Posterior vena cava (tissue), 2 donors: ENCODE measurements around the gene TPCN2. TPM values are rescaled to one million over a fixed set of nuclear protein-coding genes. Genes with fewer than 3 reads are reported as not detected.

ENCODE experiments used
- DNase-seq: peaks from one replicate; pipeline ENCODE4 v3.0.0-alpha.2; 2020; ENCODE audit warnings: low spot score
- intact Hi-C, 2 donors: fragments of 100-400 bp; cut with DNase I; formaldehyde crosslinking; loops; one replicate each; pipeline versions ENCODE4 v1.14.1 to v1.14.2; 2022 to 2023
- total RNA-seq, 2 donors: library from RNA; stranded (reverse); fragmentation: NEBNext Ultra II Directional; extraction: Animal tissue kit (Norgen Biotek cat#: 25700); gene quantifications; one replicate each; pipeline ENCODE4 v1.2.1, GENCODE V29; 2021
- donor health status: DM: yes; HTN: yes; CAD: no.
- donor health status: DM: yes; HTN: yes; CAD: no.

Gene TPCN2
- total RNA-seq, 2 donors from 2014 or later, result 24.8 to 25.4 TPM

- intact Hi-C loops, result no loop called here
- DNase-seq, result no peak
These were observed 111.8 kb downstream of the TPCN2 start for GRCh38 chr11:69160296-69161116.

DNA sequence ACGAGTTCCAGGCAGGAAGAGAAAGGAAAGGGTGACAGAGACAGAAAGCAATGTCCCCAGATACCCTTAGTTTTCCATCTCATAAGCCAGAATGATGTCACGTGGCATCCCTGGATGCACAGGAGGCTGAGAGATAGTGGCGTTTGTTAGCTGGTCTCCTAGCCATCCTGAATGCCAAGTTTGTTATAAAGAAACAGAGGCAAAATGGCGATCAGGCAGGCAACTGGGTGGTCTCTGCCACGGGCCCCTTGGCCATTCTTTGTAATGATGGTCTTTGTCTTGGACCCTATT lies 112.3 kb downstream of the TPCN2 start:
- intact Hi-C loops, result no loop called here
- DNase-seq, result no peak

GRCh38 chr11:69162505-69162904 lies 113.8 kb downstream of the TPCN2 start:
- intact Hi-C loops, result no loop called here
- DNase-seq, result no peak

GRCh38 chr11:69163842-69164241 lies 115.1 kb downstream of the TPCN2 start:
- no peak for DNase-seq
- intact Hi-C loops, result no loop called here

DNA sequence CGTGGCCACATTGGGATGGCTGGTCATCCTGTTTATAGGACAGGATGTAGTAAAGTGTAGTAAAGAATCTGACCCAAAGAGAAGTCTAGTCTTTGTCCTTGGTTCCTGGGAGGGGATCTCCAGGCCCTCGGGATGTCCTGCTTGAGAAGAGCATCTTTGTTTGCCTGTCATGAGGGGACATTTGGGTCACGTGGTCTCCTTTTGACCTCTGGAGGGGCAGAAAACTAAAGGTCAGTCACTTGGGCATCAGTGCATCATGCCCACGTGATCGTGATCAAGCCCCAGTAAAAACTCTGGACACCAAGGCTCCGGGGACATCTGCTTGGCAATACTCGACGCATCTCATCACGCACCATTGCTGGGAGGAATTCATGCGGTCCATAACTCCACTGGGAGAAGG lies 116.1 kb downstream of the TPCN2 start:
- intact Hi-C loops, result no loop called here
- no peak for DNase-seq

DNA sequence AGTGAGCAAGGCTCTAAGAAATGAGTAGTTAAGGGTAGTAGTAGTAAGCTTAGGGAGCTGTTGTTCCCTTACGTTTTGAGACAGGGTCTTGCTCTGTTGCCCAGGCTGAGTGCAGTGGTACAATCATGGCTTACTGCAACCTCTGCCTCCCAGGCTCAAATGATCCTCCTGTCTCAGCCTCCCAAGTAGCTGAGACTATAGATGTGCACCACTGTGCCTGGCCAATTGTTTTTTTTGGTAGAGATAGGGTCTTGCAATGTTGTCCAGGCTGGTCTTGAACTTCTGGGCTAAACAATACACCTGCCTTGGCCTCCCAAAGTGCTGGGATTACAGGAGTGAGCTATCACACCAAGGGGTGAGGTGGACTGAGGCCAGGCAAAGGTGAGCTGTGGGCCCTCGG lies 117.0 kb downstream of the TPCN2 start:
- no peak for DNase-seq
- intact Hi-C loops, result no loop called here

DNA sequence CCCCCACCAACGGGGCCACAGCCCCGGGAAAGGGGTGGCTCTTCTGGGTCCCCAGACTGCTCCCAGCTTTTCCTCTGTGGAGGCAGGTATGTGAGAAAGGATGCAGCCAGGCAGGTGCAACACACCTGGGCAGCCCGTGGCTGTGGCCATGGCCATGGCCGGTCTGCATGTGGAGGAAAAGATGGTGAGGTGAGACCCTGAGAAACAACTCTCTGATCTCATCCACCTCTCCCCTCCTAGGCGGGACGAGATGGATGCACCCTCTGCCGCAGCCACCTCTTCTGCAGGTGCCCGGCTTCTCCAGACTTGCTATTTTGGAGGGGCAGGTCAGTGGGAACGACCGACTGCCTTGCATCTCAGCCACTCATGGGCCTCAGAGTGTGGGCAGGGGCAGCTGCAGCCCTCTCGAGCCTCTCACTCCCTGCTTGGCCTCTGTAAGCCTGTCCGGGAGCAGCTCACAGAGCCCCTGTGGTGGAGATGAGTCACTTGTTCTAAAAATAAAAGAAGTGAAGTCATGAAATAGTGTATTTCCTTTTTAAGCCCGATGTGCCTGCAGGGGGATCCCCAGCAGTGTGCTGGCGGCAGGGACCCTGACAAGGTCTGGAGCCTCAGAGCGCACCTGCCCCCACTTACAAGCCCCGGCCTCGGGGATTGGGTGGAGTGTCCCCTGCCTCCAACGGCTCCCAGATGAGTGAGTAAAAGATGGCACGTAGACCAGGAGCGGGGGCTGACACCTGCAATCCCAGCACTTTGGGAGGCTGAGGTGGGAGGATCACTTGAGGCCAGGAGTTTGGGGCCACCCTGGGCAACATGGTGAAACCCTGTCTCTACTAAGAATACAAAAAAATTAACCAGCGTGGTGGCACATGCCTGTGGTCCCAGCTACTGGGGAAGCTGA lies 117.7 kb downstream of the TPCN2 start:
- no peak for DNase-seq
- intact Hi-C loops, result no loop called here

DNA sequence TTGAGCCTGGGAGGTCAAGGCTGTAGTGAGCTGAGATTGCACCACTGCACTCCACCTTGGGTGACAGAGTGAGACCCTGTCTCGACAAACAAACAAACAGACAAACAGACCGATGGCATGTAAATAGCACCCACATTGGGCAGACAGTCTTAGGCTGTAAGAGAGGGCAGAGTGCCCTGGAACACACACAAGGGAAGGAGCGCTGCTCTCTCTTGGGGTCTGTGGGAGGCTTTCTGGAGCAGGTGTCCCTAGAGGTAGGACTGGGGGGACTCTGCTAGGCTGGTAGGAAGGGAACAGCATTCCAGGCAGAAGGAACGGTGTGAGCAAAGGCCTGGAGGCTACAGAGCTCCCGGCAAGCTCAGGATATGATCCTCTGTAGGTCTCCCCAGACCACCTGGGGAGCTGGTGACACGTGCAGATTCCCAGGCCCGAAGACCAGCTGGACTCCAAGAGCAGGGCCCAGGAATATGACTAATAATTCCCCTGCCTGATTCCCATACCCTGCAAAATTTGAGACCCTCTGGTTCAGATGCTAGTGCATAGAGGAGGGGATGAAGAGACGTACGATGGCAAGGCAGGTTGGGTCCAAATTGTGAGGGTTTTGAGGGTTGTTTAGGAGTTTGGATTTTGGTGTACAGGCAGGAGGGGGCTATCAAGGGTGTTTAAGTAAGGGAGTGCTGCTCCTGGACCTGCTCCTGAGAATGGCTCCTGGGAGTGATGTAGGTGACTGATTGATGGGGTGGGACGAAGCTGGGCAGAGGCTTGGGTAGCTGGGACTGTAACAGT lies 118.6 kb downstream of the TPCN2 start:
- intact Hi-C loops, result no loop called here
- DNase-seq, result peak; percentile 18

DNA sequence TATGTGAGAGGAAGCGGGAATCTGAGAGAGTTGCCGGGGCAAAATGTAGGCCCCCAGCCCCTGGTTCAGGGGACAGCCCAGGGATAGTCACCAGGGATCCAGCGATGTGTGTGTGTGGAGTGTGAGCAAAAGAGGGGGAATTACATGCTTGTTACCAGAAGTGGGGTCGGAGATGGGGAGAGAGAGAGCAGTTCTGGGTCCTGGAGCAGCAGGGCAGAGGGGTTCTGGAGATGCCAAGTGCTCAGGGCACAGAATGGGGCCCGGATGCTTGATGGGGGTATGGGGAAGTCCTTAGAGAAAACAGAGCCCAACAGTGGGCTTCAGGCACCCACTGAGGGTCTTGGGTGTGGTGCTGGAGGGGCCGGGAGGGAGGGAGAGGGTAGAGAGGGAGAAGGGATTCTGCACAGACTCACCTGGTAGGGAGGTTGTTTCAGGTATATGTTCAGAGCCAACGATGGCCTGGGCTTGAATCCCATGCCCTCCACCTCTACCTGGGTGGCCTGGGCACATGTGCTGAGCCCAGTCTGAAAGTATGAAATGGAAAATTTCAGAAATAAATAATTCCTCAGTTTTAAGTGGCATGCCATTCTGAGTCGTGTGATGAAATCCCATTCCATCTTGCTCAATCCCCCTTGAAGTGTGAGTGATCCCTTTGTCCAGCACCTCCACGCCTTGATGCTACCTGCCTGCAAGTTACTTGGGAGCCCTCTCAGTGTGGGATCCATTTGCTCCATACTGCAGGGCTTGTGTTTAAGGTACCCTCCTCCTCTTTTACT lies 119.4 kb downstream of the TPCN2 start:
- intact Hi-C loops, result no loop called here
- DNase-seq, result peak; percentile 46

DNA sequence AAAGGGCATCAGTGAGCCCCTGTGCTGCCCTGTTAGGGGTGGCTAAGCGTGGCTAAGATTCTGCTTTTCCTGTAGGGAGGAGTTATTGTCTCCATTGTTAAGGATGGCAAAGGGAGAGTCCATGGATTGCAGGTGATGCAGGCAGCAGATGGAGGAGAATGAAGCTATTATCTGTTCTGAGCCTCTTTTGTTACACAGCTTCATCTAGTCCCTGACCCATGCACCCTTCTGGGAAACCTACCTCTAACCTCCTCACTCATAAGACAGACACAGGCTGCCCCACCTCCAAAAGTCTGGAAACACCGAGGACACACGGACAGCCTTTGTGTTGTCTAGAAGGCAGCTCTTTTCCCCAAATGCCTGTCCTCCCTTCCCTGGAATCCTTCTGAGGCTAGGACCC lies 120.7 kb downstream of the TPCN2 start:
- intact Hi-C loops, result no loop called here
- DNase-seq, result no peak

DNA sequence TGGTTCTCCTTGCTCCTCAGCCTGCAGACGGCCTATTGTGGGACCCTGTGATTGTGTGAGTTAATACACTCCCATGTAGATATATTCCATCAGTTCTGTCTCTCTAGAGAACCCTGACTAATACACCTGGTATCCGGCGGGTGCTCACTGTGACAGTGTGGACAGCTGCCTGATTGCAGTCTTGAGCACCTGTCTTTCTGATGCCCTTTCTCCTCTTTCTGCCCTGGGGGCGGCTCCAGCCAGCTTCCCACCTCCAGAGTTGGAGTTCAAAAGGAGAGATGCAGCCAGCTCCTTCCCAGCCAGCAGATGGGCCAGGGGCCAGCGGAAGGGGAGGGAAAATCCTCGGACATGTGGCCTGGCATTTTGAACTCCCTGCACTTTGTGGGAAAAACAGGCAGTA lies 122.0 kb downstream of the TPCN2 start:
- intact Hi-C loops, result no loop called here
- DNase-seq, result peak; percentile 58

DNA sequence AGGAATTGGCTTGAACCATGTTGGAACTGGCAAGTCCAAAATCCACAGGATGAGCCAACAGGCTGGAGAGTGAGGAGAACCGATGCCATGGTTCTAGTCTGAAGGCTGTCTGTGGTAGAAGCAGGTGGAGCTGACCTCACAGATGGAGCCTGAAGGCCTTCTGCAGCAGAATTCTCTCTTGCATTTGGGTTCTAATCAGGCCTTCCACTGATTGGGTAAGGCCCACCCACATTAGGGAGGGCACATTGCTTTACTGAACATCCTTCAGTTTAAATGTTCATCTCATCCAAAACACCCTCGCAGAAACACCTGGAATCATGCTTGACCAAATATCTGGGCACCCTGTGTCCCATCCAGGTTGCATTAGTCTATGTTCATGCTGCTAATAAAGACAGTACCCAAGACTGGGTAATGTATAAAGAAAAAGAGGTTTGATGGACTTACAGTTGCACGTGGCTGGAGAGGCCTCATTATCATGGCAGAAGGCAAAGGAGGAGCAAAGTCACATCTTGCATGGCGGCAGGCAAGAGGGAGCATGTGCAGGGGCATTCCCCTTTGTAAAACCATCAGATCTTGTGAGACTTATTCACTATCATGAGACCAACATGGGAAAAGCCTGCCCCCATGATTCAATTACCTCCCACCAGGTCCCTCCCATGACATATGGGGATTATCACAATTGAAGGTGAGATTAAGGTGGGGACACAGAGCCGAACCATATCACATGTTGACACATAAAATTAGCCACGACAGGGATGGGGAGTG lies 122.9 kb downstream of the TPCN2 start:
- intact Hi-C loops, result no loop called here
- peak; percentile 13 for DNase-seq

DNA sequence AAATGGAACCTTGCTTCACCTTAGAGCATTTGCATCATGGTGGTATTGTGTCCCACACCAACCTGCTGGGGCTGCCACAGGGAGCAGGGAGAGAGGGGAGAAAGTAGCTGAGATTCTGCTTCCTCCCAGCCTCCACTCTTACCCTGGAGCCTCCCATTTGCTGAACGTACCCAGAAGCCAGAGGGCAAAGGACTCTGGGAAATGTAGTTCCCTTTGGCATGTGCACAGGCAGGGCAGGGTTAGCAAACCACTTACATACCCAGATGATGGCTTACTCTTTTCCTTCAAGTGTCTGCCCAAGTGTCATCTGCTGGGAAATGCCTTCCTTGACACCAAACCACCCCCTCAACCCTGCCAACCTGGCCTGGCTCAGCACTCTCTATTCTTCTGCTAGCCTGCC lies 123.9 kb downstream of the TPCN2 start:
- peak; percentile 50 for DNase-seq
- intact Hi-C loops, result no loop called here

DNA sequence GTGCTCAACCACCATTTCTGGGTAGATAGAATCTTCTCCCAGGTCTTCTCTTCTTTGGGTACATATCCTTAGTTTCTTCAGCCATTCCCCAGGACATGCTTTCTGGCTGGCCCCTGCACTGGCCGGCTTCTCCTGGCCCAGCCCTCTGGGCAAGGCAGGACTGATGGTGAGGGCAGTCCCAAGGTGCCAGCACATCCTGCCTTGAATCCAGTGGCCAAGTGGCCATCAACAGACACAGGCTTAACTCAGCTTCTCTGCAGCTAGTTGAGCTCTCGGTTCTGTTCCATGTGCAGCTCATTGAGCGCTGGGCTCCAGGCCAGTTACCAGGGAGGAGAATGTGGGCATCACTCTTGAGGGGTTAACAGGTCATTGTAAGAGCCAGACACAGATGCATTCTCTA lies 124.6 kb downstream of the TPCN2 start:
- peak; percentile 60 for DNase-seq
- intact Hi-C loops, result no loop called here

DNA sequence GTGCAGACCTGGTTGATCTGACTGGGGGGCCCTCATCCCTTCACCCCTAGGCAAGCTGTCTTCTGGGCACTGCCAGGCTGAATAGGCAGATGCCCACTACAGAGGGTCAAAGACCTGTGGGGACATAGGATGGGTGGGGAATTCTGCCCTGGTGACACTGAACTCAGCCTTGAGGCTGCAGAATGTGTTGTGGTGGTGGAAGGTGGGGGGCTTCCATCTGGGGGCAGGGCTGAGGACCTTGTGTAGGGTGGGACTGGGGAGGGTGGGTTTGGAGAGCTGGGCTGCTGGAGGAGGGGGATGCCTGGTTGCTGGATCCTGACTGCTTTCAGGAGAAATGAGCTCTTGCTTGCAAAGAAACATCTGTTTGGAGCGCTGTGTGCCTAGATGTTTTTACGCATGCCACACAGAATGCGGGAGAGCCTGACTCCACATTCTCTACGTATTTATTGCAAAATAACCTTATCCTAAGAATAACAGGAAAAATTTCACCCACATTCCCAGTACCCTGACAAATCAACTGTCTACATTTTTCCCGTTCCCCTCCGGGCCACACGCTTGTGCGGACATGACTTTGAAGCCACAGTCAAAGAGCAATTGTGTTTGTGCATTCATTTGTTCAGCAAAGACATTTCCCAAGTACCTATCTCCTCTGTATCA lies 125.3 kb downstream of the TPCN2 start:
- DNase-seq, result peak; percentile 19
- intact Hi-C loops, result no loop called here

- peak; percentile 42 for DNase-seq
- intact Hi-C loops, result no loop called here
These were observed 126.1 kb downstream of the TPCN2 start for GRCh38 chr11:69174841-69175240.

DNA sequence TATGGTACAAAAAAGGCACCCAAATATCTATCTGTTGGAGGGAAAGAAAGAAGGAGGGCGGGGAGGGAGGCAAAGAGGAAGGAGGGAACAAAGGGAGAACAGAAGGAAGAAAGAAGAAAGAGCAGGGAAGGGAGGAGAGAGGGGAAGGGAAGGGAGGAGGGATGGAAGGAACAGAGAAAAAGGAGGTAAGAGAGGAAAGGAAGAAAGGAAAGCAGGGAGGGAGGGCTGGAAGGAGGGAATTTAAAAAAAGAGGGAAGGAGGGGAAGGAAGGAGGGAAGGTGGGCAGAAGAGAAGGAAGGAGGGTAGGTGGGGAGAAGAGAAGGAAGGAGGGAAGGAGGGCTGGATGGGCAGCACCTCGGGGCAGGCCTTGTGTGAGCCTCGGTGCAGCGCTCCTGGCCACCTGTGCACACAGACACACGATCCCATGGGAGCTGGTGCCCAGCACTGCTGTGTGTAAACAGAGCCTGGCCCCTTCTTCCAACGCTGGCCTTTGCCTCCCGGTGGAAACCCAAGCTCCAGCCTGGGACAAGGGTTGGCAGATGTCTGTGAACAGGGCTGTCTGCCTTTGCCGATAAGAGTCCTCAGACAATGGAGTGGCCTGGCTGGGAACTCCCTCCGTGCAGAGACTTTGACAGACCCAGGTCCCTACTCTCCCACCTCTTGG lies 130.2 kb downstream of the TPCN2 start:
- intact Hi-C loops, result no loop called here
- peak; percentile 66 for DNase-seq

DNA sequence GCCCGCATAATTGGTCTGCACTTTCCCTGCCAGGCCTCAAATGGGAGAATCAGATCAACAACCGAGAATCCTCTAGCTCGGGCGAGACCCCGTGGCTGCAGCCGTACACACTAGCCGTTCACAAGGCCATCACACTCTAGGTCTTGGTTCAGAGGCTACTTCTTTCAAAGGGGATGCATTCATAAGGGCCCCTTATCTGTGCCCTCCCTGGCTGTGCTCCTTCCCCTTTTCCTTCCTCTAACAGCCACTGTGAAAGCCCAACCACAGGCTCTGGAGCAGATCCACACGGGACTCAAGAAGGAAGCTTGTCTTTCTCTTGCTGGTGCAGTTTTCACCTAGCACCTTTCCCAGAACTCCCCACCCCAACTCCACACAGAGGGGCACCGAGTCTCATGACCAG lies 131.5 kb downstream of the TPCN2 start:
- intact Hi-C loops, result no loop called here
- peak; percentile 40 for DNase-seq
